Stimulated activated CD8-positive, alpha-beta memory T cell treated with anti-CD3 and anti-CD28 coated beads, Interleukin-7, amount 100 ng/mL, for 48 hours (primary cell): Measurements from ENCODE around the gene SHMT2.
A peak's percentile ranks its signal among the peaks of the same experiment; 100 is the strongest.

Source experiments
- DNase-seq, 2 donors: peaks; one replicate each; pipeline ENCODE4 v3.0.0-alpha.2; 2020; ENCODE audit warnings: low read depth in 1 of 2; ENCODE audit errors: extremely low read depth in 1 of 2

The SHMT2 gene

DNA sequence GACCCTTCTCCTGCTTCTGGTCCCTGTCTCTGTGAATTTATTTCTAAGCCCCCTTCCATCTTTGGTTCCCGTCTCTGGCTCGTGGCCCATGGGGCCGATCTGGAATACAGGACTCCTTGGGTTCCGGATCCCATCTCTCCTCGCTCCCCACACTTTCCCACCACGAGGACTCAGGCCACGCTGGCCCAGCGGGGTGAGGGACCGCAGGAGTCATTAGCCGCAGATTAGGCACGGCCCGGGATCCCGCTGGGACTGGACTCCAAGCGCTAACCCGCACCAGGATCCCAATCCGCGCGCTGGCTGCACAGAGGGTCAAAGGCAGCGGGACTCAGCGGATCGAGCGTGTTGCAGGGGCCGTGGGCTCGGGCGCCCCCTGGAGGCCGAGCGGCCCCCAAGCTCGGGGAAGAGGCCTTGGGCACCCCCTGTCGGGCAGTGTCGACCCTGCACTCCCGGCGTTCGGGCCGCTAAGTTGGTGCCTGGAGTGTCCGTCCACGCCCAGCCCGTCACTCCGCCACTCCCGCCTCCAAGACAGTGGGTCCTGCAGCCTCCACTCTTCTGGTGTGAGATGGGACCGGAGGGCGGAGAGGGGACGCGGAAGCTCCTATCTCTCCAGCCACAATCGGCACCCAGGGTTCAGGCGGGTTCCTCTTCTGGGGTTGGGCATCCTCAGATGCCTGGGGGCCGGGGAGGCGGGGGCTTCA, 9.5 kb downstream of the SHMT2 start:
- DNase-seq: peak; percentile 77 to 78

DNA sequence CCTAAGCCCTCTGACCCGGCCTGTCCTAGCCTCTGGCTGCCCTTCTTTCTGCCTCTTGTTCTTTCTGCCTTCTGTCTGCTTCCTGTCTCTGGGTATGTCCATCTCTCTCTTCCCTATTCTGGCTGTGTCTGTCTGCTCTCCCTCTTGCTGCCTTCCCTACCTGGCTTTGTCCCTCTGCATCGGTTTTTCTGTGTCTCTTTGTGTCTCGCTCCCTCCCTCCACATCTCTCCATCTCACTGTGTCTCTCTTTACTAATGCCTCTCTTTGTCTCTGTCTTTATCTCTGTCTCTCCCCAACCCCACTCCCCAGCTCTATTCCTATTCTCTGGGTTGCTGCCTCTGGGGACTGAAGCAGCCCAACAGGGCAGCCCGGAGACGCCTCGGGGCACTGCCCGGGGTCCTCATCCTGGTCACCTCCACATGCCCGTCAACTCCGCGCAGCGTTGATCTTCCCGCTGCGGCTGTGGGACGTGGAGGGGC, 10.1 kb downstream of the SHMT2 start:
- no peak for DNase-seq

DNA sequence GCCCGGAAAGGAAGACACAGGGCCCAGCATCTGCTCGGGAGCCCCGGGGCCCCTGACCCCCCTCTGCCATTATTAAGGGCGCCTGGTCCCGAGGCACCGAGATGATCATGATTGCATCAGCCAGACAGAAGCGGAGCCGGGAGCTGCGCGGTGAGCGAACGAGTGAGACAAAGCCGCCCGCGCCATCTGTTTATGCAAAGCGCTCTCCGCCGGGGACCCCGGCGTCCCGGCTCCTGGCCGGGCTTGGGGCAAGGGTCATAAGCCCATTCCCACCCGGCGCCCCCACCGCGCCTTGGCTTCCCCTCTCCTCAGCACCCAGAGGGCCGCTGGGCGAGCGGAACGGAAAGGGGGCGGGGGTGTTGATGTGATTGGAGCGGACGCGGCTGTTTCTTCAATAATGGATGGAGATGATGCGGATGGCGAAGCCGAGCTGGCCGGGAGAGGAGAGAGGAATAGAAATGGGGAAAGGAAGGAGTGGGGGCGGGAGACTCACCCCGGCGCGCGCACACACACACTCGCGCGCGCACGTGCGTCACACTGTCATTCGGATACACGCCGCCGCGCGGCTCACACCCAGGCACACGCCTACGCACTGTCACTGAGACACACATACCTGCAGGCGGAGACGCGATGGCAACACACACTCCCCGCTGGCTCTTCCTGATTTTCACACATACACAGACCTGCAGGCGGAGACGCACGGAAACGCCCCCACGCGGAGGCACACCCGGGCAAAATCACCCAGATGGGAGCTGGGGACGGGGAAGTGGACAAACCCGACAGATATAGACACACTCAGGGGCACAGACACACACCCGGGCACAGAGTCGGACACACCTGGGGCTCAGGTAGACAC, 10.8 kb downstream of the SHMT2 start:
- peak in 1 of 2 donors; percentile 63 for DNase-seq

DNA sequence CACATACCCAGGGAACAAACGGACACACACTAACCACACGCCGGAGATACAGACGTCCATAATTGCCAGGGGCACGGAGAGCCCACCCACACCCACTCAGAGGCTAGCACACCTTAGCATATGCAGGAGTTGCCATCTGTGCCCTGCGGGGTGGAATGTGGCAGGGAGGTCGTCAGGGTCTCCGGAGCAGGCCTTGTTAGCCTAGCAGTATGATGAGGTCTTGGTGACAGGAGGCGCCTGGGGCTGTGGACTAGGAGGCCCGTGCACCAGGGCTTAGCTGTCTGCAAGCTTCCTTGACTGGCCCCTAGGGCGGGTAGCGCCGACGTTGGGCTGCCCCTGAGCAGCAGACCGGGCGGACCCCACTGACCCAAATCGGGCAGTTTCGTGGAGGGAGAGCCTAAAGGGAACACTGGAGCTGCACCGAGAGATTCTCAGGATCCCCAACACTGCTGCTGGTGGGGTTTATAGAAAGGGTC, 11.5 kb downstream of the SHMT2 start:
- no peak for DNase-seq

DNA sequence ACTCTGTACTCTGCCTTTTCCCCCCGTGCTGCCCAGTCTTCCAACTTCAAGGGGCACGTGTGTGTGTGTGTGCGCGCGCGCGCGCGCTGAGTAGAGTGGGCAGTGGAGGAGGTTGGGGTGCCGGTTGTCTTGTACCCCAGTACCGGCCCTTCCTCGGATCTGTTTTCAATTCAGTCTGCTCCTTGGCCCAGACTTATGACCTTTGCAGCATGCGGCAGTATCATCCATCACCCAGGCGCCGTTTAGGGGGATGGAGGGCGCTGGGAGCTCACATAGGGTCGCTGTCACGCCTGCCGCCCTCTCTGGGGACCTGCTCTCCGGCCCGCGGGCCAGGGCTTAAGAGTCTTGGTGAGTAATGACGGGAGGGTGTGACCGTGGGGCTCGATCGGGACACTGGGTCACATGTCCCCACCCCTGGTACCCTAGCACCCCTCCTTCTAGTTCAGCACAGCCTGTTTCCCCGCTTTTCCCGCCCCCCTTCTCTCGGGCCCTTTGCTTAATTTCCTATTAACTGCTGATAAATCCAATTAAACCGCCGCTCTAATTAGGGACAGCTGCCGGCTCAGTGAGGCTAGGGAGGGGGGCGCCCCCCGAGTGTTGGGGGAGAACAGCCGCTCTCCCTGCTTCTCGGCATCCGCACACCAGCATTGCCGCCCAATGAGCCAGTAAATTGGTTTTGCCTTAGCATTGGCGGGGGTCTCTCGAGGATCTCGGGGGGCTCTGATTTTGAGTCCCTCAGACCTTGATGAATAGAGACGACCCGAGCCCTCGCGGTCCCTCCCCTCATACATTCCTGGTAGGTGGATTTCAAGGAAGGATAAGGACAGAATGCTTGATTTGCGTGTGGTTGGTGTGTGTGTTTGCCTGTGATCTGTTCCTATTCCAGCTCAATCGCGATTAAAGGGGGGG, 12.1 kb downstream of the SHMT2 start:
- DNase-seq: no peak

DNA sequence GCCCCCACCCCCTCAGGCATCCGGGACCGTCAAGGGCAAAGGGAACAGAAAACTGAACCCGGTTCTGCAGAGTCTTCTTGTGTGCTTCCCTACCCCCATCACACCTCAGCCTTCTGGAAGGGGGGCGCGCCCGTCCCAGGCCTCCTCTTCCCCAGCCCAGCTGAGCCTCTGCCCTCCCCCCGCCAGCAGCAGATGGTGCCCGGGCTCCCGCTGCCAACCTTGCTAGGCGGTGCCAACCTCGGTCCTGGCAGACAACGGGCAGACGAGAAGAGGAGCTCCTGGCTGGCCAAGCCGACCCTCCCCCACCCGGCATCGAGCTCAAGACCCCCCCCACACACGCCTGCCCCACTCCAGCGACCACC, 12.8 kb downstream of the SHMT2 start:
- DNase-seq: no peak

DNA sequence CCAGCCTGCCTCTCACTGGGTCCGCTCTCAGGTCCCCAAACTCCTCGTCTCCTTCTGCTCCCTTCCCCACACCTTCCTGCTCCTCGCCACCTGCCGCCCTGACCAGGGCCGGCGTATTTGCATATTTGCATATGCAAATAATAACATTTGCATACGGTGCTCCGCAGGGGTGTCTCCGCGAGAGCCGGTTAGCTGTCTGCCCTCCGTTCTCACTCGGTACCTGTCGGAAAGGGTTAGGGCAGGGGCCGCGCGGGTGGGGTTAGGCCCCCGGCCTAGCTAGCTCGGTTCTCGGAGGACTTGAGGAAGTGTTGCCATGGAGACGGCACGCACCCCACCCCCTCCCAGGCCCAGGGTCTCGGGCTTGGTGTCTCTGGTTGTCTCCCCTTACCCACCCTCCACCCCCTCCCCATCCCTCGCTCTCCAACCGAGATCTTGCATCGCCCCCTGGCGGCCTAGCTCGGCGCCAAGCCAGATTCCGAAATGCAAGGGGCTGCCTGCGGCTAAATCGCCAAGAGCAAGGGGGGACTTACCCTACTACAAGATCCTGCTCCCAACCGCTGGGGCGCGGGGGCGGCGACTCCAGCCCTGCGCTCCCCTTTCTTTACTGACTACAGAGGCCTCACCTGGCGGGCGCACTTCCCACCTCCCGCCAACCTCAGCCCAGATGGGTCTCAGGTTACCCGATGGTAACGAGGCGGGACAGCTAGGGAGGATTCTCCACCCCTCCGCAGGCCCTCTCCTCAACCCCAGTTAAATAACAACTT, 13.4 kb downstream of the SHMT2 start:
- no peak for DNase-seq

DNA sequence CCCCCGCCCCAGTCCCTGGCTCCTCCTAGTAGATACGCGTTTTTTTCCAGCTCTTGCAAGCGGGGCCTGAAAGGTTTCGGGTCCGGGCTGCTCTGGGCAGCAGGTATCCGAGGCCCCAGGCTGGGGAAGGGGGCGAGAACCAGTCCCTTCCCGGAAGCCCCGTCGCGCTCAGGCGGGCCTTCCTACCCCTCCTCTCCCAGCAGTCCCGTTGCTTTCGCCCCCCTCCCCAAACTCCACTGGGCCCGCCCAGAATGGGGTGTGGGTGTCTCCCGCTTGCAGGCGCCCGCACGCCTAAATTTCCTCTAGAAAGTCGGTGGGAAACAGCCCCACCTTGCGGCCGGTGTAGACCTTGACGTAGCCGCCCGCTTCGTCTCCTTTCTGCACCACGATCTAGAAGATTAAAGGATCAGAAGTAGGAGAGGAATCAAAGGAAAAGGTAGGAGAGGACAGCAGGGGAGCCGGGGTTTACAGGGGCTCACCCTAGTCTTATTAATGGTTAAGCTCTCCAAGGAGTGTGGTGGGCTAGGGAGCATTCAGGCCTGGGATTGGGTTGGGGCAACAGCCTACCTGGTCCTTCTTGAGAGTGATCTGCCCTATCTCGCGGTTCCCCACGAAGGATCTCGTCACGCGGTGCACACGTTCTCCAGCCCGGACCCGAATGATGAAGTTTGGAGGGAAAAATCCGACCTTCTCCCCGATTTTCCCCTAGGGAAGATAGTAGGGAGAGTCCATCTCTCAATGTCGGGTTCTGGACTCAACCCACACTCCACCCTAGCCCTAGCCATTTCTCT, 14.2 kb downstream of the SHMT2 start:
- peak in 1 of 2 donors; percentile 65 for DNase-seq

DNA sequence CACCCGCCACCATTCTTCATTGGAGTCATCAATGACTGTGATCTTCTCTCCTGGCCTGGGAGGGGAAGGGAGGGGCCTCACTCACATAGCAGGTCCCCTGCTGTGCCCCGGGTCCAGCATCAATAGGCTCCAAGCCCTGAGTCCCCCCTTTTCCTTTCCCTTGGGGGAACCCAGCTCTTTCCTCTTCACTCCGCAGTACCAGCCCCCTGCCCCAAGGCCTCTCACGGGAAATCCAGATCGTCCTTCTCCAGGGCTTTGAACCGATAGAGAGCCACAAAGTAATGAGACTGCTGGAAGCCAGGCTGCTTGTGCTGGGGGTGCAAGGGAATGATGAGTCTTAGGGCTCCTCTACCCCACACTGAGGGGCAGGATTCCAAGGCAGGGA, 14.8 kb downstream of the SHMT2 start:
- DNase-seq: no peak

DNA sequence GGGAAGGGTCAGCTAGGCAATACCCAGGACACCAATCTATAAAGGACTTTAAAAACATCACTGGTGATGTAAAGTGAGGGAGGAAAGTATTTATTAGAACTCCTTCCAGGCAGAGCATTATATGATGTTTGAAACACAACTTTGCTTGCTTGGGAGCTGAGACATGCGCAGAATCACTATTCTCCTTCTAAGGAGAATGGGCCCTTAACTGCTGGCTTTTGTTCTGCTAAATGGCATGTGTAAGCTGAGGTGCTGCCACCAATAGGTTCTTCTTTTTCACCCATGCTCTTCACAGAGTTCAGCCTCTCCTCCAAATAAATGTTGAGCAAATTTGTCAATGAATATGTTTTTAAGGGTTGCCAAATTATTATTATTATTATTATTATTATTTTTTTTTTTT, 17.5 kb downstream of the SHMT2 start:
- no peak for DNase-seq

DNA sequence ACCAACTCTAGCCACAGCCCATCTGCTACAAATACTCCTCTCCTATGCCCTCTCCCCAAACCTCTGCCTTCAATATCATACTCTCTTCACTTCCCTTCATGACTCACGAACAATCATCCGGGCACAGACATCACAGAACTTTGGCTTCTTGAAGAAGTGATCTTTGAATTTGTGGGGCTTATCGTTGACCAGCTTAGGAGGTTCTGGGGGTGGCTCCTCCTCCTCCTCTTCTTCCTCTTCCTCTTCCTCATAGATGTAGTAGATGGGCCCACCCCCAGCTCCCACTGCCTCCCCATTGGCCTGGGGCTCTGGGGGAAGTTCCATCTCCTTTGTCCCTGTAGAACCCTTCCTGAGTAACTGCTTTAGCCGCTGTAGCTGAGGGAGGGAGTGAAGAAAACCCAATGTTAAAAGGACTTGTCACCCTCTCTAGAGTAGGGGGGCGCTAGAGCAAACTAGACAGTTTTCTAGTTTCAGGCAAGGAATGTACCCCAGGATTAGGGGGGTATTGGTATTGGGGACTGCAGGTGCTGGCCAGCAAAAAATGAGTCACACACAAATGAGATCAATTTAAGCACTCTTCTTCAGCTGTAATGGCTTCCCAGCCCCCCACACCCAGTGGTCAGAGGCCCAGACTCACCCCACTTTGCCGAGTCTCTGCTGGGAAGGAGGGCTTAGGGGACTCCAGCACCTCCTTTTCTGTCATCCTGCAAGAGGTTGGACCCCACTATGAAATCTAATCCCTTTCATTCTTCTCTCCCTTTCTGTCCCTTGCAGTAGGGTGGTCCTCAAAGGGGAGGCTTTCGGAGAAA, 19.6 kb downstream of the SHMT2 start:
- DNase-seq: no peak

DNA sequence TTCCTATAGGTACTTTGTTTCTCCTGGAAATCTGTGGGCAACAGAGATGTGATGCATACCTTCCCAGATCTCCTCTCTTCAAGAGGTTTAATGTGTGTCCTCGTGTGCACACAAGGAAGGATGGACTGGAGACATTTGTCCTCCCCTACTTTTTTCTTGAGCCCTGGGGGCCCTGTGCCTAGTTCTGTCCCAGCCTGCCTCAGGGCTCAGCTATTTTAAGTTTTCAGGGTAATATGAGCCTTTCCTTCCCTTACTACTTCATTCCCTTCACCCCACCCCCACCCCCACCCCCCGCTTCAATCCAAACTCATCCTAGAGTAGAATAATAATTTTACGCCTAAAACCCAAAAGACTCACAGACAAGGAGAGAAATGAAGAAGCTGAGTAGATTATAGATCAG, 21.0 kb downstream of the SHMT2 start:
- DNase-seq: no peak

DNA sequence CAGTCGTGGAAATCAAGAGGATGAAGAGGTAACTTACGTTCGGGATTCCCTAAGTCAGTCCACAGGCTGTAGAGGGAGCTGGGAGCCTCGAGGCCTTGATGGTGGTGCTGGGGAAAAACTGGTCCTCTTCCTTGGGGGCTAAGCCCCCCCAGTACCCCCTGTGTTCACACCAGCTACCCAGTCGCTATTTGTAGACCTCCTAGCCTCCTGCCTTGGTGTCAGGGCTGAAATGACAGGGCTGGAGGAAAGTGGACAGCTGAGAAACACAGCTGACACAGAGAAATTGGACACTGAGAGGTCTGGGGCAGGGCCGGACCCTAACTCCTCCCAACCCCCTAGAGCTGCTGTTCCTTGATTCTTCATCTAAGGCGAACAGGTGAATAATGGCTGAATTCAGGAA, 21.4 kb downstream of the SHMT2 start, which contains the start of gene STAC3:
Gene STAC3, minus strand, starts transcription at position 232 of the 400 bp plus-strand sequence. CDS start 1,551 bp downstream, outside the sequence.
- DNase-seq: no peak

DNA sequence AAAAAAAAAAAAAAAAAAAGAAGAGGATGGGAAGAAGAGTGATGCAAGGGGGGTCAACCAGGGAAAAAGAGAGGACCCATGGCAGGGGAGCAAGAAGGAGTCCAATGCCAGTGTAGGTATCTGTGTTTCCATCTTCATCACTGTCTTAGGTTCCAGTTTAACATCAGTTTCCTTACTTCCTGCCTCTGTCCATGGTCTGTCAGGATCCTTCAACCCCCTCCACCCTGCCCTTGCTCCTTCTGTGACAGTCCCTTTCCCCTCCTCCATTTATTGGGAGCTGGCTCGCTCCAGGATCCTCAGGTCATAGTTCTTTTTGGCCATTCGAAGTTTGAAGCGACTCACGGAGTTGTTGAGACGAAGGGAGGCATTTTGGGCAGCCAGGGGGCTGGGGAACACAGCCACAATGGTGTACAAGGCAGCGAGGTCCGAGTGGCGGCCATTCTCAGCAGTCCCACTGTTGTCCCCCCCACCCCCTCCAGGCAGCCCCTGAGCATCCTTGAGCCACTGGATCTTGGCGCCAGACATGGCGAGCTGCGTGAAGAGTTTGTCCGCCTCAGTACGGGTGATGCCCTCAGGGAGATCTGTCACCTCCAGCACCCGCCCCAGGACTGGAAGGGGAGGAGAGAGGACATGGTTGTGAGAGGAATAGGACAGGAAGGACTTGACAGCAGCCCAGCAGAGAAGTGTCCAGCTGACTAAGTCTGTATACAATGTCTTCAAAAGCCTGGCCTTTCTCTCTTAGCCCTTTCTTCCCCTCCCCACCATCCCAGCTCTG, 25.2 kb downstream of the SHMT2 start:
- DNase-seq: no peak

DNA sequence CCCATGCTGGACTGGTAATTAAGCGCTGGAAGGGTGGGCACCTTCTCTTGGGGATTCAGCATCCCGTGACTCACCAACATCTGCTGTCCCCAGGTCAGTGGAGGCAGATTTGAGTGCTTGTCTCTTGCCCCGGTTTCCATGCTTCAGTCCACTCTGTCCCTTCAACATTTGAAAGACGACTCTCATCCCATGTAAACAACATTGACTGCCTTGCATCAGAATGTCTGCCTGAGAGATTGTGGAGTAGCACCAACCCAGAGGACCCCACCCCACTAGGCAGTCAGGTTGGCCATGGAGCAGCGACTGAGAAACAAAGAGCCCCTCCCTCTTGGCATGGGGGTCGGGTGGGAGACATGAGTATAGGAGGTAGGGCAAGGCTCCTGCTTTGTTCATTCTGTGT, 26.4 kb downstream of the SHMT2 start:
- no peak for DNase-seq

DNA sequence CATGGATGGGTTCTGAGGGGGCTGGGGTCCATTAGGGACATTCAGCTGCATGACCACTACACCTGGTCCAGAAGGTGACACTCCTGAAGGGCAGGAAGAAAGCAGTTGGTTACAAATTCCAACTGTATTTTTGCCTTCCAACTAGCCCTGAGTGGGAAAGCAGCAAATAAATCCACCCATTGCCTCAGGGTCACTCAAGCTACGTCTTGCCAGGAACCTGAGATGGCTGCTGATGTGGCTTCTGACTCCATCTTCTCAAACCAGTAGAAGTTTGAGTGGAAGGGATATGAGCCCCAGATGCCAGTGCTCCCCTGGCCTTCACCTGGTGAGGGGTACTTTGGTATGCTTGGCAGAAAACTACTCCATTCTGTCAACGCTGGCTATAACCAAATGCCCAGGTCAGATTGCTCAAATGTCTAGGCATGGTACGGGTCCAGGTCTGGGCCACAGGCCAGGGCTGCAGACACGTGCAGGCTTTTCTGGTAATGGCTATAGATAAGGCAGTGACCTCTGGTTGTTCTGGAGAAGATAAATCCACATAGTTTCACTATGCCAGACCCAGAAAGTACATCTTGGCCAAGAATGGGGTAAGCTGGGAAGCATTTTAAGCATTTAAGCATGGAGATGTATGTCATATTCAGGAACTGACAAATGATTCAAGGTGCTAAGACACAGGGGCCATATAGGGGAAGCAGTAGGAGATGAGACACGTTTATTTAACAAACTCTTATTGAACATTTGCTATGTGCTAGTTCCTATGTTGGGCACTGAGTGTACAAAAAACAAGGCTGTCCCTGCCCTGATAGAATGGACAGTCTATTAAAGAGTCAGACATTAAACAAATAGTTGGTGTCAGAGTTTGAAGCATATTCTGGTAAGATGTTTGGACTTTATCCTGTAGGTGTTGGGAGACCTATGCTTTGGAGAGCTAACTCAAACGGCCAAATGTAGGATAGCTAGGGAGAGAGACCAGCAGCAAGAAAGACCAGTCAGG, 29.8 kb downstream of the SHMT2 start:
- DNase-seq: no peak

DNA sequence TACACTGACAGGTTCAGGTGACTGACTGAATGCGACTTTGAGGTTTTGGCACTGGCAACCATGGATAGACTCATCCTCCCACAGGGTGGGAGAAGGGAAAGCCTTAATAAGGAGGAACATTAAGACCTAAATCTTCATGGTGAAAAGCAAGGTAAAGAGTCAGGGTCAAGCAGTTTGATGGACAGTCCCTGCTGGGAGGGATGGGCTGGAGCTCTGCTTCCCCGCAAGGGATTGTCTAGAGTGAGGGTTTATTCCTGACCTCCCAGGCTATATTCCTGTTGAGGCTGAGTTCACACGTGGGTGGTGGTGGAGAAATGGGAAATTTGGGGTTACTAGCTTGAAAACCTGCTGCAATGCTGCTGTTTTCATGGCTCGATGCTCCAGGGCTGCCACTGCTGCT, 30.9 kb downstream of the SHMT2 start:
- no peak for DNase-seq
